HepG2 (cell line): ENCODE measurements around the gene CLDN11. TPM values are rescaled to one million over a fixed set of nuclear protein-coding genes. Genes with fewer than 3 reads are reported as not detected.

Experiments used
- IKZF1 ChIP-seq: fragments of 450-650 bp; IDR thresholded peaks from 2 replicates; pipeline ENCODE4 v1.7.1; 2016
- RBM39 ChIP-seq: fragments of 200-400 bp; formaldehyde crosslinking; IDR thresholded peaks from one replicate; pipeline ENCODE4 v1.6.1; 2018; ENCODE audit warnings: antibody characterized with exemption, mild to moderate bottlenecking, low read depth, low read length; ENCODE audit not compliant: poor library complexity, severe bottlenecking
- SAP130 ChIP-seq: IDR thresholded peaks from 2 replicates; pipeline ENCODE4 v1.6.1; 2016; ENCODE audit warnings: low read depth
- ZNF431 ChIP-seq: sonication (generic); formaldehyde crosslinking; IDR thresholded peaks from 2 replicates; pipeline ENCODE4 v1.9.0; 2022; ENCODE audit warnings: missing genetic modification reagents, low read depth, mild to moderate bottlenecking, borderline replicate concordance
- ZNF598 ChIP-seq: sonication (generic); formaldehyde crosslinking; IDR thresholded peaks from 2 replicates; pipeline ENCODE4 v1.5.1; 2020; ENCODE audit warnings: mild to moderate bottlenecking, missing genetic modification reagents, borderline replicate concordance
- polyA plus RNA-seq, 8 experiments: library from polyadenylated mRNA; depleted of rRNA in 3 of 8; stranded (reverse) in 7 of 8; unstranded in 1 of 8; fragments of >200 nt; fragmentation: Illumina TruSeq in 4 of 8; extraction: Trizol in 4 of 8; gene quantifications; 2 replicates each; pipeline versions ENCODE4 v1.2.1 to v1.2.3, GENCODE V29; 2011 to 2016; ENCODE audit warnings: low read depth in 4 of 8, missing spikeins in 1 of 8, mixed read lengths in 1 of 8; ENCODE audit not compliant: insufficient read depth in 1 of 8
- total RNA-seq, 5 experiments: library from RNA; depleted of rRNA; stranded (reverse); fragments of >200 nt; fragmentation: Illumina TruSeq; extraction: Trizol; gene quantifications; 2 replicates each; pipeline ENCODE4 v1.2.3, GENCODE V29; 2016; ENCODE audit warnings: low read depth in 1 of 5
- TF ChIP-seq, protein P1 (sequence below): sonication (generic); formaldehyde crosslinking; IDR thresholded peaks from 2 replicates; pipeline ENCODE4 v1.4.0; 2020; ENCODE audit warnings: low read depth, mild to moderate bottlenecking, missing genetic modification reagents
- TF ChIP-seq, protein P2 (sequence below): IDR thresholded peaks from 2 replicates; pipeline ENCODE4 v1.4.0; 2020; ENCODE audit warnings: mild to moderate bottlenecking, missing genetic modification reagents
- TF ChIP-seq, protein P3 (sequence below): sonication (generic); formaldehyde crosslinking; conservative IDR thresholded peaks from 2 replicates; pipeline ENCODE4 v1.8.0; 2022; ENCODE audit warnings: low read depth, missing genetic modification reagents
- TF ChIP-seq, protein P4 (sequence below): sonication (generic); formaldehyde crosslinking; IDR thresholded peaks from 2 replicates; pipeline ENCODE4 v1.5.1; 2020; ENCODE audit warnings: mild to moderate bottlenecking, missing genetic modification reagents, borderline replicate concordance
- TF ChIP-seq, protein P5 (sequence below), 2 experiments: sonication (generic) in 1 of 2; formaldehyde crosslinking in 1 of 2; IDR thresholded peaks; 2 replicates each; pipeline versions ENCODE4 v1.5.1 to v1.6.1; 2011 to 2020; ENCODE audit warnings: borderline replicate concordance in 1 of 2, low read depth in 1 of 2, low read length in 1 of 2, mild to moderate bottlenecking in 1 of 2, missing genetic modification reagents in 1 of 2, moderate library complexity in 1 of 2
- TF ChIP-seq, protein P6 (sequence below): sonication (generic); formaldehyde crosslinking; IDR thresholded peaks from 2 replicates; pipeline ENCODE4 v1.5.0; 2020; ENCODE audit warnings: mild to moderate bottlenecking, missing genetic modification reagents
- TF ChIP-seq, protein P7 (sequence below): sonication (generic); formaldehyde crosslinking; IDR thresholded peaks from 2 replicates; pipeline ENCODE4 v1.4.0; 2020; ENCODE audit warnings: missing genetic modification reagents

The CLDN11 gene
- total and polyA plus RNA-seq, 2 of the 13 experiments (the other 11 are each of a cell fraction or from before 2014, with no cell fraction given): 4.2 to 4.9 TPM

DNA sequence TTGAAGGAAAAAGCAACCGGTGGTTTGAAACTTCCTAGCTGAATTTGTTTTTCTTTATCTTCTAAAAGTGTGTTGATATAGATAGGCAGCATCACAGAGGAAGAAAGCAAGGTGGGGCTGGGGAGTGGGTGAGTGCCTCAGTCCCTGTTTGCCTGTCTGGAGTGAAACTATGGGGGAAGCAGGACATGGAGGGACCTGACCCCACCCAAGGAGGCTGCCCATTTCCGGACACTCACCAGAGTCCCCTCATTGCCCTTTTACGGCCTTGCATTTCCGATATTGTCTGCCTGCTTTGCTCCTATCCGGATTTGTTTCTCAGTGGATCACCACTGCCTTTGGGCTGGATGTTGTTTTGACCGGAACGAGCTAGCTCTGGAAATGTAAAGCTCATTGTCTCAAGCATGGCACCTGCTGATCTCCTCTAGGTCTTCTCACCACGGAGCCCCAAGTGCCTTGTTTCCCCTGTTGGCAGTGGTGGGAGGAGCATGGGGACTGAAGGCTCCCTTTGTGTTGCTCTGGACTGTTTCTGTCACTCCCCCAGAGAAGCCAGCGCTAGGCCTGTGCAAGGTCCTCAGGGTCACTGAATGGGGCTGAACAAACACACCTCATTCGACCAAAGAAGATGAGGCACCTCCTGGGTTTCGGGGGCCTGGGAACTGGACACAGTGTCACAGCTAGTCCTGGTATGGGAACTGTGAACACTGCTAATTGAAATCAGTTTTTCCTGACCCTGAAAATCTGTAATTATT, 7.0 kb downstream of the CLDN11 start (continued):
- TF ChIP-seq, protein P1, sequence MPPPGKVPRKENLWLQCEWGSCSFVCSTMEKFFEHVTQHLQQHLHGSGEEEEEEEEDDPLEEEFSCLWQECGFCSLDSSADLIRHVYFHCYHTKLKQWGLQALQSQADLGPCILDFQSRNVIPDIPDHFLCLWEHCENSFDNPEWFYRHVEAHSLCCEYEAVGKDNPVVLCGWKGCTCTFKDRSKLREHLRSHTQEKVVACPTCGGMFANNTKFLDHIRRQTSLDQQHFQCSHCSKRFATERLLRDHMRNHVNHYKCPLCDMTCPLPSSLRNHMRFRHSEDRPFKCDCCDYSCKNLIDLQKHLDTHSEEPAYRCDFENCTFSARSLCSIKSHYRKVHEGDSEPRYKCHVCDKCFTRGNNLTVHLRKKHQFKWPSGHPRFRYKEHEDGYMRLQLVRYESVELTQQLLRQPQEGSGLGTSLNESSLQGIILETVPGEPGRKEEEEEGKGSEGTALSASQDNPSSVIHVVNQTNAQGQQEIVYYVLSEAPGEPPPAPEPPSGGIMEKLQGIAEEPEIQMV: no peak
- TF ChIP-seq ZNF431 (CRISPR knock-in tag) (no peak), ZNF598 (peak; percentile 78; the same call in 1 of the 2 replicates), IKZF1 (no peak), RBM39 (no peak), SAP130 (peak; percentile 77)
- TF ChIP-seq, protein P2, sequence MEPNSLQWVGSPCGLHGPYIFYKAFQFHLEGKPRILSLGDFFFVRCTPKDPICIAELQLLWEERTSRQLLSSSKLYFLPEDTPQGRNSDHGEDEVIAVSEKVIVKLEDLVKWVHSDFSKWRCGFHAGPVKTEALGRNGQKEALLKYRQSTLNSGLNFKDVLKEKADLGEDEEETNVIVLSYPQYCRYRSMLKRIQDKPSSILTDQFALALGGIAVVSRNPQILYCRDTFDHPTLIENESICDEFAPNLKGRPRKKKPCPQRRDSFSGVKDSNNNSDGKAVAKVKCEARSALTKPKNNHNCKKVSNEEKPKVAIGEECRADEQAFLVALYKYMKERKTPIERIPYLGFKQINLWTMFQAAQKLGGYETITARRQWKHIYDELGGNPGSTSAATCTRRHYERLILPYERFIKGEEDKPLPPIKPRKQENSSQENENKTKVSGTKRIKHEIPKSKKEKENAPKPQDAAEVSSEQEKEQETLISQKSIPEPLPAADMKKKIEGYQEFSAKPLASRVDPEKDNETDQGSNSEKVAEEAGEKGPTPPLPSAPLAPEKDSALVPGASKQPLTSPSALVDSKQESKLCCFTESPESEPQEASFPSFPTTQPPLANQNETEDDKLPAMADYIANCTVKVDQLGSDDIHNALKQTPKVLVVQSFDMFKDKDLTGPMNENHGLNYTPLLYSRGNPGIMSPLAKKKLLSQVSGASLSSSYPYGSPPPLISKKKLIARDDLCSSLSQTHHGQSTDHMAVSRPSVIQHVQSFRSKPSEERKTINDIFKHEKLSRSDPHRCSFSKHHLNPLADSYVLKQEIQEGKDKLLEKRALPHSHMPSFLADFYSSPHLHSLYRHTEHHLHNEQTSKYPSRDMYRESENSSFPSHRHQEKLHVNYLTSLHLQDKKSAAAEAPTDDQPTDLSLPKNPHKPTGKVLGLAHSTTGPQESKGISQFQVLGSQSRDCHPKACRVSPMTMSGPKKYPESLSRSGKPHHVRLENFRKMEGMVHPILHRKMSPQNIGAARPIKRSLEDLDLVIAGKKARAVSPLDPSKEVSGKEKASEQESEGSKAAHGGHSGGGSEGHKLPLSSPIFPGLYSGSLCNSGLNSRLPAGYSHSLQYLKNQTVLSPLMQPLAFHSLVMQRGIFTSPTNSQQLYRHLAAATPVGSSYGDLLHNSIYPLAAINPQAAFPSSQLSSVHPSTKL (CRISPR knock-in tag): peak; percentile 70; the same call in 1 of the 2 replicates
- TF ChIP-seq, protein P3, sequence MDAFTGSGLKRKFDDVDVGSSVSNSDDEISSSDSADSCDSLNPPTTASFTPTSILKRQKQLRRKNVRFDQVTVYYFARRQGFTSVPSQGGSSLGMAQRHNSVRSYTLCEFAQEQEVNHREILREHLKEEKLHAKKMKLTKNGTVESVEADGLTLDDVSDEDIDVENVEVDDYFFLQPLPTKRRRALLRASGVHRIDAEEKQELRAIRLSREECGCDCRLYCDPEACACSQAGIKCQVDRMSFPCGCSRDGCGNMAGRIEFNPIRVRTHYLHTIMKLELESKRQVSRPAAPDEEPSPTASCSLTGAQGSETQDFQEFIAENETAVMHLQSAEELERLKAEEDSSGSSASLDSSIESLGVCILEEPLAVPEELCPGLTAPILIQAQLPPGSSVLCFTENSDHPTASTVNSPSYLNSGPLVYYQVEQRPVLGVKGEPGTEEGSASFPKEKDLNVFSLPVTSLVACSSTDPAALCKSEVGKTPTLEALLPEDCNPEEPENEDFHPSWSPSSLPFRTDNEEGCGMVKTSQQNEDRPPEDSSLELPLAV (CRISPR knock-in tag): no peak
- TF ChIP-seq, protein P4, sequence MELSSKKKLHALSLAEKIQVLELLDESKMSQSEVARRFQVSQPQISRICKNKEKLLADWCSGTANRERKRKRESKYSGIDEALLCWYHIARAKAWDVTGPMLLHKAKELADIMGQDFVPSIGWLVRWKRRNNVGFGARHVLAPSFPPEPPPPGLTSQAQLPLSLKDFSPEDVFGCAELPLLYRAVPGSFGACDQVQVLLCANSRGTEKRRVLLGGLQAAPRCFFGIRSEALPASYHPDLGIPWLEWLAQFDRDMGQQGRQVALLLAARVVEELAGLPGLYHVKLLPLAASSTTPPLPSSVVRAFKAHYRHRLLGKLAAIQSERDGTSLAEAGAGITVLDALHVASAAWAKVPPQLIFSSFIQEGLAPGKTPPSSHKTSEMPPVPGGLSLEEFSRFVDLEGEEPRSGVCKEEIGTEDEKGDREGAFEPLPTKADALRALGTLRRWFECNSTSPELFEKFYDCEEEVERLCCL (CRISPR knock-in tag): no peak
- TF ChIP-seq, protein P5, sequence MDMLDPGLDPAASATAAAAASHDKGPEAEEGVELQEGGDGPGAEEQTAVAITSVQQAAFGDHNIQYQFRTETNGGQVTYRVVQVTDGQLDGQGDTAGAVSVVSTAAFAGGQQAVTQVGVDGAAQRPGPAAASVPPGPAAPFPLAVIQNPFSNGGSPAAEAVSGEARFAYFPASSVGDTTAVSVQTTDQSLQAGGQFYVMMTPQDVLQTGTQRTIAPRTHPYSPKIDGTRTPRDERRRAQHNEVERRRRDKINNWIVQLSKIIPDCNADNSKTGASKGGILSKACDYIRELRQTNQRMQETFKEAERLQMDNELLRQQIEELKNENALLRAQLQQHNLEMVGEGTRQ (IDR thresholded peaks at IDR 0.05; ENCODE audit: low read depth, low read length): no peak
- TF ChIP-seq, protein P5 (CRISPR knock-in tag; IDR thresholded peaks at IDR 0.05; ENCODE audit: borderline replicate concordance): no peak; the same call in 1 of the 2 replicates
- TF ChIP-seq, protein P6, sequence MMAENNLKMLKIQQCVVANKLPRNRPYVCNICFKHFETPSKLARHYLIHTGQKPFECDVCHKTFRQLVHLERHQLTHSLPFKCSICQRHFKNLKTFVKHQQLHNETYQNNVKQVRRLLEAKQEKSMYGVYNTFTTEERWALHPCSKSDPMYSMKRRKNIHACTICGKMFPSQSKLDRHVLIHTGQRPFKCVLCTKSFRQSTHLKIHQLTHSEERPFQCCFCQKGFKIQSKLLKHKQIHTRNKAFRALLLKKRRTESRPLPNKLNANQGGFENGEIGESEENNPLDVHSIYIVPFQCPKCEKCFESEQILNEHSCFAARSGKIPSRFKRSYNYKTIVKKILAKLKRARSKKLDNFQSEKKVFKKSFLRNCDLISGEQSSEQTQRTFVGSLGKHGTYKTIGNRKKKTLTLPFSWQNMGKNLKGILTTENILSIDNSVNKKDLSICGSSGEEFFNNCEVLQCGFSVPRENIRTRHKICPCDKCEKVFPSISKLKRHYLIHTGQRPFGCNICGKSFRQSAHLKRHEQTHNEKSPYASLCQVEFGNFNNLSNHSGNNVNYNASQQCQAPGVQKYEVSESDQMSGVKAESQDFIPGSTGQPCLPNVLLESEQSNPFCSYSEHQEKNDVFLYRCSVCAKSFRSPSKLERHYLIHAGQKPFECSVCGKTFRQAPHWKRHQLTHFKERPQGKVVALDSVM (CRISPR knock-in tag): no peak
- TF ChIP-seq, protein P7, sequence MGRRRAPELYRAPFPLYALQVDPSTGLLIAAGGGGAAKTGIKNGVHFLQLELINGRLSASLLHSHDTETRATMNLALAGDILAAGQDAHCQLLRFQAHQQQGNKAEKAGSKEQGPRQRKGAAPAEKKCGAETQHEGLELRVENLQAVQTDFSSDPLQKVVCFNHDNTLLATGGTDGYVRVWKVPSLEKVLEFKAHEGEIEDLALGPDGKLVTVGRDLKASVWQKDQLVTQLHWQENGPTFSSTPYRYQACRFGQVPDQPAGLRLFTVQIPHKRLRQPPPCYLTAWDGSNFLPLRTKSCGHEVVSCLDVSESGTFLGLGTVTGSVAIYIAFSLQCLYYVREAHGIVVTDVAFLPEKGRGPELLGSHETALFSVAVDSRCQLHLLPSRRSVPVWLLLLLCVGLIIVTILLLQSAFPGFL (CRISPR knock-in tag): no peak
